ENCODE measurements around the gene TTC24. TPM values are rescaled to one million over a fixed set of nuclear protein-coding genes. Genes with fewer than 3 reads are reported as not detected.
A peak's percentile ranks its signal among the peaks of the same experiment; 100 is the strongest.

Gene TTC24
- total RNA-seq, 4 donors from 2014 or later = not detected

GRCh38 chr1:156582388-156583017 is 3.0 kb downstream of the TTC24 start:
- Histone ChIP-seq H3K27ac (no peak overlapping the region), H3K27me3 (no peaks in the 10 kb centered on the region), H3K4me1 (peaks cover 0 to 3% (median 0%) of the 10 kb centered on the region in 4 donors), H3K36me3 (no peaks in the 10 kb centered on the region), H3K4me3 (no peak overlapping the region), H3K9me3 (no peaks in the 10 kb centered on the region)
- in situ Hi-C loops (cut with MboI; ENCODE audit: low pct_ligation_motif_present in 1 of 4, low pct_unique_long_range_greater_than_20kb in 1 of 4, low sequenced_read_pairs in 3 of 4) = no loop called here
- no peak for DNase-seq
- no peak for TF ChIP-seq EP300 (IDR thresholded peaks at IDR 0.05; ENCODE audit: low read depth)
- no peak for TF ChIP-seq POLR2A (IDR thresholded peaks at IDR 0.05)
- no peak for TF ChIP-seq CTCF (IDR thresholded peaks at IDR 0.05)
- TF ChIP-seq POLR2AphosphoS5 (IDR thresholded peaks at IDR 0.05) = no peak
- intact Hi-C loops (cut with DNase I; ENCODE audit: low total_unique reads) = no loop called here
- WGBS, 2 donors (ENCODE audit: low coverage in 1 of 2) = 86% methylated on average over 9 of the region's 9 CpGs; no CpG with 5 or more reads in 1 of the 2 donors

- Histone ChIP-seq H3K9me3 (no peaks in the 10 kb centered on the region), H3K4me3 (no peak overlapping the region), H3K4me1 (peaks cover 0 to 3% (median 0%) of the 10 kb centered on the region in 4 donors), H3K27ac (no peak overlapping the region), H3K27me3 (no peaks in the 10 kb centered on the region), H3K36me3 (no peaks in the 10 kb centered on the region)
- intact Hi-C loops (cut with DNase I; ENCODE audit: low total_unique reads) (no loop called here), in situ Hi-C loops (cut with MboI; ENCODE audit: low pct_ligation_motif_present in 1 of 4, low pct_unique_long_range_greater_than_20kb in 1 of 4, low sequenced_read_pairs in 3 of 4) (no loop called here)
- DNase-seq = peak; percentile 86
- 53 to 56% methylated on average over 19 to 20 of the region's 20 CpGs for WGBS, 2 donors (ENCODE audit: low coverage in 1 of 2)
- no peak for TF ChIP-seq EP300 (IDR thresholded peaks at IDR 0.05; ENCODE audit: low read depth)
- no peak for TF ChIP-seq POLR2AphosphoS5 (IDR thresholded peaks at IDR 0.05)
- TF ChIP-seq POLR2A (IDR thresholded peaks at IDR 0.05) = no peak
- peak; percentile 90 to 97 (median 96) for TF ChIP-seq CTCF (IDR thresholded peaks at IDR 0.05)
Observed at GRCh38 chr1:156583821-156584622, 4.5 kb downstream of the TTC24 start.

- no peak overlapping the region for H3K4me3 ChIP-seq
- in situ Hi-C loops (cut with MboI; ENCODE audit: low pct_ligation_motif_present in 1 of 4, low pct_unique_long_range_greater_than_20kb in 1 of 4, low sequenced_read_pairs in 3 of 4) = no loop called here
- no peaks in the 10 kb centered on the region for H3K27me3 ChIP-seq
- H3K36me3 ChIP-seq = no peaks in the 10 kb centered on the region
- WGBS, 2 donors (ENCODE audit: low coverage in 1 of 2) = 58% methylated on average over 11 of the region's 11 CpGs; no CpG with 5 or more reads in 1 of the 2 donors
- TF ChIP-seq CTCF (IDR thresholded peaks at IDR 0.05) (no peak), POLR2A (IDR thresholded peaks at IDR 0.05) (no peak), POLR2AphosphoS5 (IDR thresholded peaks at IDR 0.05) (no peak), EP300 (IDR thresholded peaks at IDR 0.05; ENCODE audit: low read depth) (no peak)
- DNase-seq = no peak
- H3K27ac ChIP-seq = no peak overlapping the region
- intact Hi-C loops (cut with DNase I; ENCODE audit: low total_unique reads) = no loop called here
- H3K4me1 ChIP-seq = peaks cover 0 to 3% (median 0%) of the 10 kb centered on the region in 4 donors
- no peaks in the 10 kb centered on the region for H3K9me3 ChIP-seq
Observed at GRCh38 chr1:156584813-156585212, 5.3 kb downstream of the TTC24 start.

- Histone ChIP-seq H3K4me1 (peaks cover 4 to 9% (median 6%) of the 10 kb centered on the region in 4 donors), H3K4me3 (no peak overlapping the region), H3K27ac (no peak overlapping the region), H3K27me3 (no peaks in the 10 kb centered on the region), H3K36me3 (no peaks in the 10 kb centered on the region), H3K9me3 (no peaks in the 10 kb centered on the region)
- in situ Hi-C loops (cut with MboI; ENCODE audit: low pct_ligation_motif_present in 1 of 4, low pct_unique_long_range_greater_than_20kb in 1 of 4, low sequenced_read_pairs in 3 of 4) (no loop called here), intact Hi-C loops (cut with DNase I; ENCODE audit: low total_unique reads) (no loop called here)
- TF ChIP-seq POLR2AphosphoS5 (IDR thresholded peaks at IDR 0.05) = no peak
- TF ChIP-seq EP300 (IDR thresholded peaks at IDR 0.05; ENCODE audit: low read depth) = no peak
- no peak for TF ChIP-seq CTCF (IDR thresholded peaks at IDR 0.05)
- no peak for TF ChIP-seq POLR2A (IDR thresholded peaks at IDR 0.05)
- no peak for DNase-seq
- 60 to 61% methylated on average over 1 to 3 of the region's 4 CpGs for WGBS, 2 donors (ENCODE audit: low coverage in 1 of 2)
Observed at GRCh38 chr1:156586323-156586722, 6.8 kb downstream of the TTC24 start.
